ENCODE results near the gene CAMK2D.

The CAMK2D gene

GRCh38 chr4:113596396-113596795, 165.1 kb downstream of the CAMK2D start:
- DNase-seq, result no peak

GRCh38 chr4:113594231-113594556, 167.3 kb downstream of the CAMK2D start:
- DNase-seq, result no peak

- no peak for DNase-seq
These were observed 167.9 kb downstream of the CAMK2D start for GRCh38 chr4:113593400-113594230.

GRCh38 chr4:113591982-113592381, 169.6 kb downstream of the CAMK2D start:
- DNase-seq, result no peak

GRCh38 chr4:113588895-113589668, 172.5 kb downstream of the CAMK2D start:
- no peak for DNase-seq

DNA sequence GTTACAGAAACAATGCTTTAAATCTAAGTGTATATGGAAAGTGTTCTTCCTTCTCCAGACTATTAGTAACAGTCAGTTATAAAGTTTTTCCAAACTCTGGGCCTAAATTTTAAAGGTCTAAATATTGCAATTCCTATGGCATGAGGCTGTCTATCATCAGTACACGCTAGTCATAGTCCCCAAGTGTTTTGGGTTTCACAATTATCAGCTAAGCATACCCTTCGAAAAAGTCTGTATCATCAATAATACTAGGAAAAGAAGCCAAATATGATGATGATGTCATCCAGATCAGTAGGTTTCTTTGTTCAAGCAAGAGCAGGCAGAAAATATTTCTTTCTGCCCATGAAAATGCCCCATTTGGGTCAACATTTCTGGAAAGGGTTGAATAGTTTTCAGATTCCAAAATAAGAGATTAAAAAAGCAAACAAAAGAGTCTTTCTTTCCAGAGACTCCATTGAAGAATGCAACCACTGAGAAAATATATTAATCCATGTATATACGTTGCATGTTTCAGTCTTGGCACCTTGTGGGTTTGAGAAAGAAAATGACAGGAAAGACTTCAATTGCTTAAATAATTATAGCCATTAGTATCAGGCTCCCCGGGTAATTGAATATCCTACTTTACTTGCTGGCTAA, 173.8 kb downstream of the CAMK2D start:
- no peak for DNase-seq

GRCh38 chr4:113587156-113587555, 174.4 kb downstream of the CAMK2D start:
- no peak for DNase-seq

DNA sequence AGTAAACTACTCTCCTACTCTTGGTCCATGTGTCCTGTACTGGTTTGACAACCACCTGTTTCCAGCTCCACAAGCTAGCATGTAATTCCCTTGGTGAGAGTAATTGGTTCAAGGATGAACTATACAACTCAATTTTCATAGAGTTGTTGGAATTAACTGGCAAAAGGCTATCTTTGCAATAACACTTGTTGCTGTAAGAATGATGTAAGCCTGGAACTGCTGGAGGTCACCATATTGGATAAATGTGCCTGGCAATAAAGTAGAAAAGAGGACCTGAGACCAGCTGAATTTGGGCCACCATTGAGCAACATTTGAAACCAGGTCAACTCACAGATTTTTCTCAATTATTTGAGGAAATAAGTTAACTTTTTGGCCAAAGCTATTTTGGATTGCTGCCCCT, 175.5 kb downstream of the CAMK2D start:
- DNase-seq, result no peak

DNA sequence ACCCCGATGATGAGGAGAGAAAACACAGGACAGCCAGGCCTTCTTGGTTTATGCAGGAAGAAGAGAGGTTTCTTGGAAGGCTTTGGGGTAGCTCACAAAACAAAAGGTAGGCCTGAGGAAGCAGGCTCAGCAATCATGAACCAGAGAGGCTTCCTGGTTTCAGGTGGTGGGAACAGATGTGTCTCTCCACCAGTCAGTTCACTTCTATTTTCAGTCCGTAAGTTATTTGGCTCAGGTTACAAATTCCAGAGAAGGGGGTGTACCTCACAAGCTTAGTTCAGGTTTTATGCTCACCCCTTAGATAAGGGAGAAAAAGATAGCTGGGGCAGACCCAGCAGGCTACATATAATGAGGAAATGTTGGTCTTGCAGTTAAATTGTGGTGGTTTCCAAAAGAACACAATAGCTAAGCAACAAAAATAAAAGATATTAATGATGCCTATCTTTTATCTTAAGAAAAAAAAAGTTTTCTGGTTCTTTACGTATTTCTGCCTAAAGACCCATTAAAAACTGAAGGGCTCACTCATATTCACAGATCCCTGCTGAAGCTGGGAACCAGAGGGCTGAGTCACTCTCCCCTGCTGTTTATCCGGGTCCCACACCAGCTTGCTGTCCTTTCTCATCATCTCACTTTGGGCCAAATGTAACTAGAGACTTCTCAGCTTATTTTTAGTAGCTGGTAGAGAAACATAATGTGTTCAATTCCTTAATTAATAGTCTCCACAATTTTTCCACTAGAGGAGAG, 177.0 kb downstream of the CAMK2D start:
- no peak for DNase-seq

DNA sequence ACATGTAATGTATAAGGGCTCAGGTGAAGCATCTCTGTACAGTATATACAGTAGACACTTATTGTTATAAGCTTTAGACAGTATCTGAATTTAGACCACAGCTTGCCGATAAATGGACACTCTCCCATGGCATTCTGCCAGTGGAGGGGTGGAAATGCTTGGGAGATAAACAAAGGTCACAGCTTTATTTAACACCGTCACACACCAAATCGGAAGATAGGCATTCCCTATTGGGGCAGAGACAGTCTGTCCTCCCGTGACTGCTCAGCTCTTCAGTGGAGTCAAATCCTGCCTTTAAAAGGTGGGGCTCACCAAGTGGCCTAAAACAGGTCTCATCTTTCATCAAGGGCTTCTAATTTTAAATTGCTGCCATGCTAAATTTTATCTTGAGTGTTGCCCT, 178.8 kb downstream of the CAMK2D start:
- DNase-seq, result no peak

DNA sequence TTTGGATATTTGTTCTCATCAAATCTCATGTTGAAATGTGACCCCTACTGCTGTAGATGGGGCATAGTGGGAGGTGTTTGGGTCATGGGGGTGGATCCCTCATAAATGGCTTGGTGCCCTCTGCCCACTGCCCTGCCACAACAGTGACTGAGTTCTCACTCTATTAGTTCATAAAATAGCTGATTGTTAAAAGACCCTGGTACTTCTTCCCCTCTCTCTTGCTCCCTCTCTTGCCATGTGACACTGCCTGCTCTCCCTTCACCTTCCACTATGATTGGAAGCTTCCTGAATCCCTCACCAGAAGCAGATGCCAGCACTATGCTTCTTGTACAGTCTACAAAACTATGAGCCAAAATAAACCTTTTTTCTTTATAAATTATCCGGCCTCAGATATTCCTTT, 182.2 kb downstream of the CAMK2D start:
- no peak for DNase-seq

DNA sequence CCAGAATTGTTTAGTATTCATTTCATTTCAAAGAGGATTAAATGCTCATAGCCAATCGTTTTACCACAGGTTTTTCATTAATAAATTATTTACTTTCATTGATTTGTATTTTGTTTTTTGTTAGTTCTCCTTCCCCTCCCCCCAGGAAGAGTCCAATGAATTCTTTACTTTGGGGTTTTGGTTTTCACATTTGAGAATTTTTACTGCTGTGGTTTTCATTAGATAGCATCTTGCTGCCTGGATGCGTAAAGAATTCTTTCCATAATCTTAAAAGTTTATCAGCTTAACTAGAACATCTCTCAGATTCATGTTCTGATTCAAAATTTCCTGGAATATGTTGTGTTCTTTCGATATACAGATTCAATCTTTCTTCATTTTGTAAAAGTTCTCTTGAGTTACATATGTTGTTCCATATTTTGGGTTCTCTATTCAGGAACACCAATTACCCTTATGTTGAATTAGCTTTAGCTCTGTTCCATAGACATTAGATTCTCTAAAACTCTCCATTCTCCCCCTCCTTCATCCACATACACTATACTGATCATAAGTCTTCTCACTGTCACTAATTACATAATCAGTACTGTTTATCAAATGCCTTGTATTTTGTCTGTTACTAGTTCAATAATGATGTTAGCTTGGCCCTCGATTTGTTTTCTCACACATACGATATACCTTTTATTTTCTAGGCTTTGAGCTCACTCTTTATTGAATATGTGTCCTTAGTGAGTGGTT, 184.4 kb downstream of the CAMK2D start:
- no peak for DNase-seq

- no peak for DNase-seq
These were observed 186.1 kb downstream of the CAMK2D start for GRCh38 chr4:113575401-113575800.

DNA sequence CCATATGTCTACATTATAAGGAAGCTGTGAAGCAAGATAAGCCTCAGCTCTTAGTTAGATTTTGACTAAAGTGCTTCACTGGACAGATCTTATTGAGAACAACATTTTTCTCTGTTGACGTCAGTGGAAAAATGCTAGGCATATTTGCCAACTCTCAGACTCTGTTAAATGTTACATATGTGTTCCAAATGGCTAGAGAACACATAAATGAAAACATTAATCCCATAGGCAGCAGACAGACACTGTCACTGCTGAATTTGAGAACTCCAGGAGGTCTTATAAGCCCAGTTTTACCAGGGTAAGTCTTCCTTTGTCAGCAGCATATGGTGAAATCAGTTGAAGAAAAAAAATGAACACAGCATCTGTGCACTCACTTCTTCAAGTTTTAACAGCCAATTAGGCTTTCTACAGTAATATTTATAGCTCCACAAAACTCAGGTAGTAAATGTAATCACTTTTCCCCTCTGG, 186.9 kb downstream of the CAMK2D start:
- DNase-seq, result no peak

DNA sequence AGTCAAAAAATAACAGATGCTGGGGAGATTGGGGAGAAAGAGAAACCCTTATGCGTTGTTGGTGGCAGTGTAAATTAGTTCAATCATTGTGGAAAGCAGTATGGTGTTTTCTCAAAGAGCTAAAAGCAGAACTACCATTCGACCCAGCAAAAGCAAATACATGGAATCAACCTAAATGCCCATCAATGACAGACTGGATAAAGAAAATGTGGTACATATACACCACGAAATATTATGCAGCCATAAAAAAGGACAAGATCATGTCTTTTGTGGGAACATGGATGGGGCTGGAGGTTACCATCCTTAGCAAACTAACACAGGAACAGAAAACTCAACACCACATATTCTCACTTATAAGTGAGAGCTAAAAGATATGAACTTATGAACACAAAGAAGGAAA, 188.9 kb downstream of the CAMK2D start:
- DNase-seq, result no peak

DNA sequence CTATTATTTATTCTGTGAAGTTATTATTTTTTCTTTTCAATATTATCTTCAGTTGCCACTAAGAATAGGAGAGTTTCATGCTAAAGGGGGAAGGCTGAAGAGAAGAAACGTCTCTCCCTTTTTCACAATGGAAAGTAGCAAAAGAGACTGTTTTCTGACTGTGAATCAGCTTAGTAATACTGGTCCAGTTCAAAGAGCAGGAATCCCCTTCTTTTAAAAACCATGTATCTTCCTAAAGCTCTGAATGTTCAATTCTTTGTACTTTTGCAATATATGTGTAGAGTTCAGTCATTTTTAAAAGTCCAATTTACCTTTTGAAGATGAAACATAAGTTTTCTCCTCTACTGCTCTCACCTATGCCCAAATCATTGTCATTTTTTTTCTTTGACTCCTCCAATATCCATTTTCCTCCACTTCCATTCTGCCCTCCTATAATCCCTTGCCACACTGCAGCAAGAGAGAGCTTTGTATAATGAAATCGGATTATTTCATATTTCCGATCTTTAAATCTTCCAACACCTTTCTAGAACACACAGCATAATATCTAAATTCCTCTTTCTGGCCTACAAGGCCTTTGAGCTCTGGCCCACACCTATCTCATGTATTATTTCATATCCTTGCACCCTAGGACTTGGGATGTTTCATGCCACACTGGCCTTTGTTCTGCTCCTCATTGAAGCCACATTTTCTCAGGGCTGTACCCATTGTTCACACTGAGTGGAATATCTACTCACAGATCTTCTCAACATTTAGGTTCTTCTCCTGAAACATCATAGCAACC, 195.3 kb downstream of the CAMK2D start:
- DNase-seq, result no peak

DNA sequence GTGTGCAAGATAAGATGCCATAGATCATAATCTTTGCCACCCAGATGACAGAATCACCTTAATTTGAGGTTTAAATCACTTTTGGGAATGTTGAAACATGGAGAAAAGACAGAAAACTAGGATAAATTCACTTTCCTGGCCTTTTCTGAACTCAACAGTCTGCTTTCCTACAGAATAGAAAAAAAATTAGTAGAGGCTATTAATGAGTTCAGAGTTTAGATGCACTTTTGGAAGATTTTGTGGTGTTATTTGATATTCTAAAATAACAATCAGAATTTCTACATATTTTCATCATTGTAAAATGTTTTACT, 195.9 kb downstream of the CAMK2D start:
- no peak for DNase-seq

DNA sequence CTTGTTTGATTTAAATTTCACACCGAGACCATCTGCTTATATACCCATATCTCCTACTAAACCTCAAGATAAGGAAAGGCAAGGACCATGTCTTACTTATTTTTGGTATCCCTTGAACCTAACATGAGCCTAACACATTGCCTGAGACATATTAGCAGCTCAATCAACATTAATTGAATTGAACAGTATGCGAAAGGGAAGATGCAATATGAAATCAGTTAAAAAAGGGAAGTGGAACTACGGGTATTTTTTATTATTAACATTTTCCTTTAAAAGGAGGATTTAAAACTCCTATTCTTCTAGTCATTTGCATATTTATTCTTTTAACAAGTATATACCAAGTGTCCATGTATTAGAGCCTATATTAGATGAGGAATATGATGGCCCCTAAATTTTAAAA, 197.0 kb downstream of the CAMK2D start:
- no peak for DNase-seq

DNA sequence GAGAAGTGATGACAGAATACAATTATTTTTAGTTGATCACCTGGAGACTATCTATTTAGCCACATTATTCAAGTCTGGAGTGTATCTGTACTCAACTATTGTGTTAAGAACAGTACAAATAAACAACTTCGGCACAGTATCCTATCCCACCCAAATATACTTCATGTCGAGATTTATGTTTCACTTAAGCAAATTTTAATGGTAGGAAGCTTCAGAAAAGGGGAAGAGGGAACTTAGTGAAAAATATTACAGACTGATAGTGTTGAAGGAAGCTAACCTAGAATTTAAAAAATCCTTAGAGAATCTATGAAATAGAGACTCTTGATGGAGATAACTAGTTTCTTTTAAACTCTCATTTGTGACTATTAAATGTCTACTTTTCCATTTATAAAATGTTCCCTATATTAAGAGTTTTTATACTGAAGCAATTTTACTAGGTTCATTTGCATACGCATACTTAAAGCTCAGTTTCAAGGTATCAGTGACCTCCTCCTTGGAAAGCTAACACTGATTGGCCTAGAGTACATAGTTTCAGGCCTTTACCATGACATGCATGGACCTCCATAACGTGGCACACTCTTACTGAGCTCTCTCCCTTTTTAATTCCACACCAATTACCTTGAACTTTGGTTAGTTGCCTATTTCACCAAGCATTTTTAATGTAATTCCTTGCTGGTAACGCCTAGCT, 197.7 kb downstream of the CAMK2D start:
- DNase-seq, result no peak

GRCh38 chr4:113561758-113562157, 199.8 kb downstream of the CAMK2D start:
- no peak for DNase-seq

GRCh38 chr4:113561092-113561491, 200.4 kb downstream of the CAMK2D start:
- no peak for DNase-seq
